Measurements from ENCODE around the gene ZC3H4.

ZC3H4 gene

DNA sequence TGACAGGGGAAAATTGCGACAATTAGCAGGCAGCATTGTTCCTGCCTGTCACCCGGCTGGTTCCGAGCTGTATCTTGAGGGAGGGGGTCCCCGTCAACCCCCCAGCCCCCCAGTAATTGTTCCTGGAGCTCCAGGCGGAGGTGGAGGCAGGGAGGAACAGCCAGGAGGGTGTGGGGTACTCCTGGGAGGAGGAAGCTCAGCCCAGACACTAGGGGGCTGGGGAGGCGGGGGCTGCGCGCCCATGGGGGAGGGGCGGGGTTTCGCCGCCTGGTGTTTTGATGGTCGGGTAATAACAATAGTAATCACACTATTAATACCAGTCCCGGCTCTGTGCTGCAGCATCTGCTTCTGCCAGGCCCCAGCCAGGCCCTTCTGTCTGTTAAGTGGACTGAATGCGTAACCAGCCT is 85.4 kb downstream of the ZC3H4 start:
- no peak overlapping the region for H3K27ac ChIP-seq (ENCODE audit: low read length)
- H3K4me1 ChIP-seq (ENCODE audit: control insufficient read depth, insufficient read depth, low read length) = peaks cover 5% of the 10 kb centered on the region
- H3K9me3 ChIP-seq (ENCODE audit: control insufficient read depth in 2 of 2, low read length in 2 of 2) = no peaks in the 10 kb centered on the region
- H3K27me3 ChIP-seq (ENCODE audit: control insufficient read depth in 1 of 2, insufficient read depth in 2 of 2, low read length in 2 of 2) = peaks cover 40 to 44% of the 10 kb centered on the region in 2 donors
- no peak overlapping the region for H3K9ac ChIP-seq (ENCODE audit: low read length in 2 of 2)
- H3K36me3 ChIP-seq (ENCODE audit: control insufficient read depth in 2 of 2, insufficient read depth in 2 of 2, low read length in 2 of 2) = no peaks in the 10 kb centered on the region
- no peak overlapping the region for H3K4me3 ChIP-seq (ENCODE audit: low read length in 2 of 2)

DNA sequence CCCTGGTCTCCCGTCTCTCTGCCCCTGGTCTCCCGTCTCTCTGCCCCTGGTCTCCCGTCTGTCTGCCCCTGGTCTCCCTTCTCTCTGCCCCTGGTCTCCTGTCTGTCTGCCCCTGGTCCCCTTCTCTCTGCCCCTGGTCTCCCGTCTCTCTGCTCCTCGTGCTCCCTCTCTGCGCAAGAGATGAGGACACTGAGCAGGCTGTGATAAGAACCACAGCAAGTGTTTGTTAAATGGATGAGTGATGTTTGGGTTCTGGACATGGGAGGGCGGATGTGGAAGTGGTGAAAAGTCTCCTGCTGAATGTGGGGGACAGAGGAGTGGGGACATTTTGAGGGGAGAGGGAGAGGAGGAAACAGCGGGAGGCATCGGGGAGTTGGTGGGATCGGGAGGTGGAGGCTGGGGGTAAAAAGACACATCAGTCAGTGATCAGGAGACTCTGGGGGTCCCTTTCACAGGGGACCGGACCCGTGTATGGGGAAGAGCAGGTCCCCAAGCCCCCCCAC is 85.9 kb downstream of the ZC3H4 start:
- H3K9me3 ChIP-seq (ENCODE audit: control insufficient read depth in 2 of 2, low read length in 2 of 2) = no peaks in the 10 kb centered on the region
- peaks cover 46 to 49% of the 10 kb centered on the region in 2 donors for H3K27me3 ChIP-seq (ENCODE audit: control insufficient read depth in 1 of 2, insufficient read depth in 2 of 2, low read length in 2 of 2)
- no peak overlapping the region for H3K4me3 ChIP-seq (ENCODE audit: low read length in 2 of 2)
- H3K9ac ChIP-seq (ENCODE audit: low read length in 2 of 2) = no peak overlapping the region
- no peaks in the 10 kb centered on the region for H3K36me3 ChIP-seq (ENCODE audit: control insufficient read depth in 2 of 2, insufficient read depth in 2 of 2, low read length in 2 of 2)
- H3K27ac ChIP-seq (ENCODE audit: low read length) = no peak overlapping the region
- H3K4me1 ChIP-seq (ENCODE audit: control insufficient read depth, insufficient read depth, low read length) = peaks cover 5% of the 10 kb centered on the region

DNA sequence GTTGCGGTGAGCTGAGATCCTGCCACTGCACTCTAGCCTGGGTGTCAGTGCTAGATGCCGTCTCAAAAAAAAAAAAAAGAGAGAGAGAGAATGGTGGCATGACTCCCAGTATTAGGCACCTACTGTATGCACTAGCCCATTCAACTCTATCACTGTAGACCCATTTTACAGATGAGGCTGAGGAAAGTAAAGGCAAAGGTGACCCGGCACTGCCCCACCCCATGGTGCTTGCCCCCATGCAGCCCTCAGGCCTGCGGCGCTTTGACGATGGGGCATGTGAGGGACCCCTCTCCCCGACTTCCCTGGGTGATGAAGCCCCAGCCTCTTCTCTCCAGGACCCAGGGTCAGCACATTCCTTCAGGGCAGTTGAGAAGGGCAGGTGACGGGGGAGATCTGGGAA is 86.7 kb downstream of the ZC3H4 start:
- H3K9me3 ChIP-seq (ENCODE audit: control insufficient read depth in 2 of 2, low read length in 2 of 2) = no peaks in the 10 kb centered on the region
- no peaks in the 10 kb centered on the region for H3K36me3 ChIP-seq (ENCODE audit: control insufficient read depth in 2 of 2, insufficient read depth in 2 of 2, low read length in 2 of 2)
- no peak overlapping the region for H3K27ac ChIP-seq (ENCODE audit: low read length)
- no peak overlapping the region for H3K4me3 ChIP-seq (ENCODE audit: low read length in 2 of 2)
- H3K4me1 ChIP-seq (ENCODE audit: control insufficient read depth, insufficient read depth, low read length) = no peaks in the 10 kb centered on the region
- peaks cover 48% of the 10 kb centered on the region in 2 donors for H3K27me3 ChIP-seq (ENCODE audit: control insufficient read depth in 1 of 2, insufficient read depth in 2 of 2, low read length in 2 of 2)
- no peak overlapping the region for H3K9ac ChIP-seq (ENCODE audit: low read length in 2 of 2)

DNA sequence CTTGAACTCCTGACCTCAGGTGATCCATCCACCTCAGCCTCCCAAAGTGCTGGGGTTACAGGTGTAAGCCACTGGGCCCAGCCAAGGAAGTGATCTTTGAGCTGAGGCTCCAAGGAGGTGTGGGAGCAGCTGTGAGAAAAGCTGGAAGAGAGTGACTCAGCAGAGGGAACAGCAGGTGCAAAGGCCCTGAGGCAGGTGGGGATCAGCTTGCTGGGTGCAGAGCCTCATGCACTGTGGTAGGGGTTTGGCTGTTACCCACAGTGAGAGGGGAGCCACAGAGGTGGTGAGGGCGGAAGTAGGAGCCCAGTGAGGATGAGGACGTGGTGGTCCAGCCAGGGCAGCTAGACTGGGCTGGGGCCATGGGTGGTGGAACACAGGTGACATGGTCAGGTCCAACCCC is 87.4 kb downstream of the ZC3H4 start:
- H3K27ac ChIP-seq (ENCODE audit: low read length) = no peak overlapping the region
- H3K9me3 ChIP-seq (ENCODE audit: control insufficient read depth in 2 of 2, low read length in 2 of 2) = no peaks in the 10 kb centered on the region
- peaks cover 53% of the 10 kb centered on the region in 2 donors for H3K27me3 ChIP-seq (ENCODE audit: control insufficient read depth in 1 of 2, insufficient read depth in 2 of 2, low read length in 2 of 2)
- no peak overlapping the region for H3K4me3 ChIP-seq (ENCODE audit: low read length in 2 of 2)
- H3K36me3 ChIP-seq (ENCODE audit: control insufficient read depth in 2 of 2, insufficient read depth in 2 of 2, low read length in 2 of 2) = no peaks in the 10 kb centered on the region
- H3K9ac ChIP-seq (ENCODE audit: low read length in 2 of 2) = no peak overlapping the region
- H3K4me1 ChIP-seq (ENCODE audit: control insufficient read depth, insufficient read depth, low read length) = peaks cover 6% of the 10 kb centered on the region

DNA sequence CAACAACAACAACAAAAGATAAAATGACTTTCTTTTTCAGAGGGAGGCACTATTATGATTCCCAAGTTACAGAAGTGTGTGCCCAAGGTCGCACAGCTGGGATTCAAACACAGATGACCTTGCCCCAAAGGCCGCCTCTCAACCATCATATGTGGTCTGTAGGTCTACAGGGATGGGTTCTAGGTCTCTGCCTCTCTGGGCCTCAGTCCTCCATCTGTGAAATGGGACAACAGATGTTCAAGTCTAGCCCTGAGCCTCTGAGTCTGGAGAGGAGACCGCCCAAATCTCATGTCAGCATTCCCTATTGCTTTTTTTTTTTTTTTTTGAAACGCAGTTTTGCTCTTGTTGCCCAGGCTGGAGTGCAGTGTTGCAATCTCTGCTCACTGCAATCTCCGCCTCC is 89.1 kb downstream of the ZC3H4 start:
- H3K4me1 ChIP-seq (ENCODE audit: control insufficient read depth, insufficient read depth, low read length) = peaks cover 20% of the 10 kb centered on the region
- peaks cover 56 to 64% of the 10 kb centered on the region in 2 donors for H3K27me3 ChIP-seq (ENCODE audit: control insufficient read depth in 1 of 2, insufficient read depth in 2 of 2, low read length in 2 of 2)
- no peak overlapping the region for H3K9ac ChIP-seq (ENCODE audit: low read length in 2 of 2)
- no peaks in the 10 kb centered on the region for H3K9me3 ChIP-seq (ENCODE audit: control insufficient read depth in 2 of 2, low read length in 2 of 2)
- no peak overlapping the region for H3K4me3 ChIP-seq (ENCODE audit: low read length in 2 of 2)
- H3K27ac ChIP-seq (ENCODE audit: low read length) = no peak overlapping the region
- H3K36me3 ChIP-seq (ENCODE audit: control insufficient read depth in 2 of 2, insufficient read depth in 2 of 2, low read length in 2 of 2) = no peaks in the 10 kb centered on the region

DNA sequence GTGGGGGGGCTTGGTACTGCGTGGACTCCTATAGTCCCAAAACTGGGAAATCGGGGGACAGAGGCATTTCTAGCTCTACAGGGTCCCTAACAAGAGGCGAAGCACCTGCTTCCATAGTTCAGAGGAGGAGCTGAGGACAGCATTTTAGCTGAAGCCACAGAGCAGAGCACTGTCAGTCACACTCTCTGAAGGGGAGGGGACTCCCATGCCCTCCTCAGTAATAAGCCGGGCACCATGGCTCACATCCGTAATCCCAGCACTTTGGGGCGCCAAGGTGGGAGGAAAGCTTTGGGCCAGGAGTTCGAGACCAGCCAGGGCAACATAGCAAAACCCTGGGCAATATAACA is 90.2 kb downstream of the ZC3H4 start:
- no peaks in the 10 kb centered on the region for H3K36me3 ChIP-seq (ENCODE audit: control insufficient read depth in 2 of 2, insufficient read depth in 2 of 2, low read length in 2 of 2)
- H3K9me3 ChIP-seq (ENCODE audit: control insufficient read depth in 2 of 2, low read length in 2 of 2) = no peaks in the 10 kb centered on the region
- H3K9ac ChIP-seq (ENCODE audit: low read length in 2 of 2) = no peak overlapping the region
- peaks cover 21% of the 10 kb centered on the region for H3K4me1 ChIP-seq (ENCODE audit: control insufficient read depth, insufficient read depth, low read length)
- H3K27me3 ChIP-seq (ENCODE audit: control insufficient read depth in 1 of 2, insufficient read depth in 2 of 2, low read length in 2 of 2) = peaks cover 54 to 64% of the 10 kb centered on the region in 2 donors
- H3K4me3 ChIP-seq (ENCODE audit: low read length in 2 of 2) = no peak overlapping the region
- H3K27ac ChIP-seq (ENCODE audit: low read length) = no peak overlapping the region

DNA sequence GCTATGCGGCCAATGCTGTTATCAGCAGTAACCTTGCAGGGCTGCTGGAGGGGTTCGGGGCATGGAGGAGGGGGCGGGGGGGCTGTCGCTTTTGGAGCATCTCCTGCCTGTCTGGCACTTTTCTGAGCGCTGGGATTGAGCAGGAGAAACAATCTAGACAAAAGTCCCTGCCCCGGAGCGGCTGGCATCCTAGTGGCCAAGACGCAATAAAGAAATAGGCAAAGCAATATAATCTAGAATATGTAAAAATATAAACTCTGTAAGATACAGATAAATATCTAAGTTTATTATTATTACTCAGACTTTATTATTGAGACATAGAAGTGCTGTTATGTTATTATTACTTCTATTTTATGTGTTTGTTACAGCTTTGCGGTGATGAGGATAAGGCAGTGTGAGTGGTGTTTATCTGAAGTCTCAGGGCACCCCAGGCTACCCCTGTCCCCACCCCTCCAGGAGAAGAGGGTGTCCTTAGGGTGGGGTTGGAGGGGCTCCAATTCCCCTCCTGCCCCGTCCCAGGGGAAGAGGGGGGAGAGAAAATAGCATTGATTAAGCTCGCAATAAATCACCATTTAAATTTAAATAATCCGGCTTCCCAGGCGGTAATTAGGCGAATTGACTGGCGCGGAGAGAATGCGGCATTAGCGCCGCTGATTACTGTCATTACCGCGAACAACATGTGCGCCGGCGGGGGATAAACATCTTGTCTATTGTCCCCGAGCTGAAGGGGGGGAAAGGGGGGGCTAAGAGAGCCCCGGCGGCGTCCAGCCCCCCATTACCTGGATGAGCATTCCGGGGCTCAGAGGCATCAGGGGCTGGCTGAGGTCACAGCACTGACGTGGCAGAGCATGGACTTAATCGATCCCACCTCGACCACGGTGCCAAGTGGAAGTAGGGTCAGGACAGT is 90.8 kb downstream of the ZC3H4 start:
- Histone ChIP-seq H3K9ac (ENCODE audit: low read length in 2 of 2) (no peak overlapping the region), H3K36me3 (ENCODE audit: control insufficient read depth in 2 of 2, insufficient read depth in 2 of 2, low read length in 2 of 2) (no peaks in the 10 kb centered on the region), H3K27ac (ENCODE audit: low read length) (no peak overlapping the region), H3K4me3 (ENCODE audit: low read length in 2 of 2) (no peak overlapping the region), H3K27me3 (ENCODE audit: control insufficient read depth in 1 of 2, insufficient read depth in 2 of 2, low read length in 2 of 2) (peaks cover 53 to 57% of the 10 kb centered on the region in 2 donors), H3K9me3 (ENCODE audit: control insufficient read depth in 2 of 2, low read length in 2 of 2) (no peaks in the 10 kb centered on the region), H3K4me1 (ENCODE audit: control insufficient read depth, insufficient read depth, low read length) (peaks cover 21% of the 10 kb centered on the region)

DNA sequence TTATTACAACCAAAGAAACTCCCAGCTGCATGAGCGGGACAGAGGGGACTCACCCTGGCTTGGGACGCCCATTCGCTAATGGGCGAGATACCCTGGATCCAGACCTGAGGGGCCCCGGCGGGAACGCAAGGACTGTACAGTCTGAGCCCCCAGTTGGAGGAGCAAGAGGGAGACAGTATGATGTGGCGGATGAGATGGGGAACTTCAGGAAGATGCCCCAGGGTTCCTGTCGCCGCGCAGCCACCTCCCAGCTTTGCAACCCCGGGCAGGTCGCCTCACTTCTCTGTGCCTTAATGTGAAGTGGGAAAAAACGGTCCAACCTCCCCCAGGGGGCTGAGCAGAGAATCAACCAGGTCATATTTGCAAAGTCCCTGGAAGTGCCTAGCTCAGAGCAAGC is 91.4 kb downstream of the ZC3H4 start:
- peaks cover 50 to 55% of the 10 kb centered on the region in 2 donors for H3K27me3 ChIP-seq (ENCODE audit: control insufficient read depth in 1 of 2, insufficient read depth in 2 of 2, low read length in 2 of 2)
- no peak overlapping the region for H3K9ac ChIP-seq (ENCODE audit: low read length in 2 of 2)
- no peaks in the 10 kb centered on the region for H3K36me3 ChIP-seq (ENCODE audit: control insufficient read depth in 2 of 2, insufficient read depth in 2 of 2, low read length in 2 of 2)
- no peaks in the 10 kb centered on the region for H3K9me3 ChIP-seq (ENCODE audit: control insufficient read depth in 2 of 2, low read length in 2 of 2)
- H3K27ac ChIP-seq (ENCODE audit: low read length) = no peak overlapping the region
- peaks cover 21% of the 10 kb centered on the region for H3K4me1 ChIP-seq (ENCODE audit: control insufficient read depth, insufficient read depth, low read length)
- no peak overlapping the region for H3K4me3 ChIP-seq (ENCODE audit: low read length in 2 of 2)

DNA sequence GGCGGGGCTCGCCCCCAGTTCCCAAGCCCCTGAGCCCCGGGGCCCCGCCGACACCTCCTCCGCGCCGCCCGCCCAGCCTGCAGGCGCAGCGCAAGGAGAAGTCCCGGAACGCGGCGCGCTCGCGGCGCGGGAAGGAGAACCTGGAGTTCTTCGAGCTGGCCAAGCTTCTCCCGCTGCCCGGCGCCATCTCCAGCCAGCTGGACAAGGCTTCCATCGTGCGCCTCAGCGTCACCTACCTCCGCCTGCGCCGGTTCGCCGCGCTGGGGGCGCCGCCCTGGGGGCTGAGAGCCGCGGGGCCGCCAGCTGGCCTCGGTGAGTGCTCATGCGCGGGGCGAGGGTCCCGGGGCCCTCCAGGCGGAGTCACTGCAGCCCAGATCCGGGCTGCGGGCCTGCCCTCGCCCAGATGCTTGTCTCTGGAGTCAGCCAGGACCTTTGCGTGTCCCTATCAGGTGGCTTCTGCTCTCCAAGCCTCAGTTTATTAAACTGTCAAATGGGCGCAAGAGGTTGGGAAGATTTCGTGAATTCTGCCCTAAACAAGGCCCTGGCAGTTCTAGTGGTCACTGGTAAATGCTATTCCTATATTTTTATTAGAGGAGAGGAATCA is 91.9 kb downstream of the ZC3H4 start:
- Histone ChIP-seq H3K36me3 (ENCODE audit: control insufficient read depth in 2 of 2, insufficient read depth in 2 of 2, low read length in 2 of 2) (no peaks in the 10 kb centered on the region), H3K27me3 (ENCODE audit: control insufficient read depth in 1 of 2, insufficient read depth in 2 of 2, low read length in 2 of 2) (peaks cover 46 to 55% of the 10 kb centered on the region in 2 donors), H3K27ac (ENCODE audit: low read length) (no peak overlapping the region), H3K4me1 (ENCODE audit: control insufficient read depth, insufficient read depth, low read length) (peaks cover 21% of the 10 kb centered on the region), H3K9me3 (ENCODE audit: control insufficient read depth in 2 of 2, low read length in 2 of 2) (no peaks in the 10 kb centered on the region), H3K4me3 (ENCODE audit: low read length in 2 of 2) (peak overlapping the region in 1 of 2 donors; percentile 15), H3K9ac (ENCODE audit: low read length in 2 of 2) (no peak overlapping the region)

DNA sequence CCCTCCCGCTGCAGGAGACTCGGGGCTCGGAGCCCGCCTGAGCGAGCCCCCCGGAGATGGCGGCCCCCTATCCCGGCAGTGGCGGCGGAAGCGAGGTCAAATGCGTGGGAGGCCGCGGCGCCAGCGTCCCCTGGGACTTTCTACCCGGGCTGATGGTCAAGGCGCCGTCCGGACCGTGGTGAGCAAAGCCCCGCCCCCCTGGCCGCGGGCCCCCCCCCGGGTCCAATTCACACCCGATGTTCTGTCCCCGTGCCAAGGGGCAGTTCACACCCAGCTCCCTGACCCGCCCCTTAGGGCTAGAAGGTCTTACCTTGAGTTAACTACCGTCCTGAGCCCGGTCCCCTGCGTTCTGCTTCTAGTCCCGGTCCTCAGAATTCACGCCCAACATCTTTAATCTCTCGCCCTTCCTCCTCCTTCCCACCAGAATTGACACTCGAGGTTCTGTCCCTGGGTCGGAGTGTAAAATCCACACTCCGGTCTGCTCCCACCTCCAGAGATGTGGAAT is 92.5 kb downstream of the ZC3H4 start:
- no peaks in the 10 kb centered on the region for H3K36me3 ChIP-seq (ENCODE audit: control insufficient read depth in 2 of 2, insufficient read depth in 2 of 2, low read length in 2 of 2)
- peaks cover 42 to 51% of the 10 kb centered on the region in 2 donors for H3K27me3 ChIP-seq (ENCODE audit: control insufficient read depth in 1 of 2, insufficient read depth in 2 of 2, low read length in 2 of 2)
- peak overlapping the region in 1 of 2 donors; percentile 22 for H3K4me3 ChIP-seq (ENCODE audit: low read length in 2 of 2)

More for the DNA sequence above, 92.5 kb downstream of the ZC3H4 start:
- Histone ChIP-seq H3K9ac (ENCODE audit: low read length in 2 of 2) (no peak overlapping the region), H3K9me3 (ENCODE audit: control insufficient read depth in 2 of 2, low read length in 2 of 2) (no peaks in the 10 kb centered on the region), H3K4me1 (ENCODE audit: control insufficient read depth, insufficient read depth, low read length) (peaks cover 21% of the 10 kb centered on the region), H3K27ac (ENCODE audit: low read length) (no peak overlapping the region)
